Measurements from ENCODE around the gene RPS19.
"Not testable (repeated sequence)": the region's sequence is repeated elsewhere in the genome, so short reads cannot be mapped to it uniquely, and the experiment has no call there.

Gene RPS19

GRCh38 chr19:41903193-41903953, 43.3 kb downstream of the RPS19 start:
- no peak for DNase-seq

- DNase-seq, result no peak
Observed at GRCh38 chr19:41904118-41904870, 44.2 kb downstream of the RPS19 start.

GRCh38 chr19:41905273-41906002, 45.4 kb downstream of the RPS19 start:
- DNase-seq, result no peak

GRCh38 chr19:41906271-41906670, 46.2 kb downstream of the RPS19 start:
- DNase-seq, result no peak

- no peak for DNase-seq
Observed at GRCh38 chr19:41906916-41907680, 47.0 kb downstream of the RPS19 start.

- DNase-seq, result no peak
Observed at GRCh38 chr19:41907994-41908615, 48.0 kb downstream of the RPS19 start.

- no peak for DNase-seq
Observed at GRCh38 chr19:41908724-41909464, 48.8 kb downstream of the RPS19 start.

GRCh38 chr19:41909706-41910105, 49.7 kb downstream of the RPS19 start:
- DNase-seq, result no peak

GRCh38 chr19:41910240-41910991, 50.4 kb downstream of the RPS19 start:
- DNase-seq, result no peak

- DNase-seq, result no peak
Observed at GRCh38 chr19:41910992-41911888, 51.2 kb downstream of the RPS19 start.

GRCh38 chr19:41911889-41912731, 52.1 kb downstream of the RPS19 start:
- no peak for DNase-seq

GRCh38 chr19:41912899-41913537, 53.0 kb downstream of the RPS19 start:
- DNase-seq, result no peak

GRCh38 chr19:41913538-41914423, 53.7 kb downstream of the RPS19 start:
- DNase-seq, result no peak

GRCh38 chr19:41914424-41914834, 54.4 kb downstream of the RPS19 start:
- DNase-seq, result not testable (repeated sequence)

- no peak for DNase-seq
Observed at GRCh38 chr19:41915021-41915775, 55.1 kb downstream of the RPS19 start.

GRCh38 chr19:41915776-41916414, 55.8 kb downstream of the RPS19 start:
- DNase-seq, result no peak
